Posterior cingulate gyrus (tissue), 11 donors: ENCODE data around the gene SND1.

Source experiments
- DNase-seq, 10 donors: peaks; one replicate each; pipeline versions ENCODE4 v3.0.0 to v3.0.0-alpha.2; 2020 to 2021; ENCODE audit warnings: mixed read lengths in 3 of 10
- intact Hi-C: fragments of 100-400 bp; cut with DNase I; formaldehyde crosslinking; loops from one replicate; pipeline ENCODE4 v1.15.1; 2023

Gene SND1

GRCh38 chr7:127717502-127718339 is 65.7 kb downstream of the SND1 start:
- intact Hi-C loops, result loop anchor here (2.0 kb wide), 1 partner anchor 313 kb away; the partner anchor contains the start of gene LRRC4
- no peak for DNase-seq

- intact Hi-C loops, result no loop called here
- DNase-seq, result peak in 5 of 10 donors; percentile 24 to 88 (median 48)
Observed at GRCh38 chr7:127718340-127718679, 66.3 kb downstream of the SND1 start.

GRCh38 chr7:127726476-127726875 is 74.5 kb downstream of the SND1 start:
- DNase-seq, result no peak
- intact Hi-C loops, result no loop called here

- DNase-seq, result peak in 6 of 10 donors; percentile 20 to 88 (median 30)
- intact Hi-C loops, result no loop called here
Observed at GRCh38 chr7:127730658-127731276, 78.8 kb downstream of the SND1 start.

- intact Hi-C loops, result no loop called here
- DNase-seq, result no peak
Observed at GRCh38 chr7:127731431-127732080, 79.6 kb downstream of the SND1 start.

- no peak for DNase-seq
- intact Hi-C loops, result no loop called here
Observed at GRCh38 chr7:127732306-127732705, 80.3 kb downstream of the SND1 start.

- no peak for DNase-seq
- intact Hi-C loops, result no loop called here
Observed at GRCh38 chr7:127733986-127734385, 82.0 kb downstream of the SND1 start.

- DNase-seq, result no peak
- intact Hi-C loops, result no loop called here
Observed at GRCh38 chr7:127736511-127736910, 84.5 kb downstream of the SND1 start.

- no peak for DNase-seq
- intact Hi-C loops, result no loop called here
Observed at GRCh38 chr7:127738859-127739258, 86.9 kb downstream of the SND1 start.

GRCh38 chr7:127741764-127742375 is 89.9 kb downstream of the SND1 start:
- DNase-seq, result no peak
- intact Hi-C loops, result no loop called here

- no peak for DNase-seq
- intact Hi-C loops, result no loop called here
Observed at GRCh38 chr7:127745445-127745844, 93.5 kb downstream of the SND1 start.

GRCh38 chr7:127751062-127751461 is 99.1 kb downstream of the SND1 start:
- intact Hi-C loops, result no loop called here
- no peak for DNase-seq

- peak in 1 of 10 donors; percentile 55 for DNase-seq
- intact Hi-C loops, result no loop called here
Observed at GRCh38 chr7:127751490-127752448, 99.8 kb downstream of the SND1 start.

GRCh38 chr7:127752829-127753228 is 100.8 kb downstream of the SND1 start:
- no peak for DNase-seq
- intact Hi-C loops, result no loop called here

- intact Hi-C loops, result no loop called here
Observed at GRCh38 chr7:127754457-127754856, 102.5 kb downstream of the SND1 start.

GRCh38 chr7:127755521-127755920 is 103.5 kb downstream of the SND1 start:
- DNase-seq, result peak in 1 of 10 donors; percentile 69
- intact Hi-C loops, result no loop called here

More at GRCh38 chr7:127754457-127754856, 102.5 kb downstream of the SND1 start:
- DNase-seq, result no peak

GRCh38 chr7:127755965-127756364 is 104.0 kb downstream of the SND1 start:
- DNase-seq, result no peak
- intact Hi-C loops, result no loop called here

GRCh38 chr7:127758105-127758504 is 106.1 kb downstream of the SND1 start:
- intact Hi-C loops, result no loop called here
- no peak for DNase-seq

- no peak for DNase-seq
- intact Hi-C loops, result no loop called here
Observed at GRCh38 chr7:127758845-127759244, 106.9 kb downstream of the SND1 start.

- intact Hi-C loops, result no loop called here
- no peak for DNase-seq
Observed at GRCh38 chr7:127759945-127760421, 108.0 kb downstream of the SND1 start.
